ENCODE data around the gene TEX30. TPM values are rescaled to one million over a fixed set of nuclear protein-coding genes. Genes with fewer than 3 reads are reported as not detected.

Gene TEX30
- total RNA-seq, 3 donors from 2014 or later (not counting 1 experiment from before 2014, with no cell fraction given) = 8.7 to 10.3 (median 9.3) TPM

DNA sequence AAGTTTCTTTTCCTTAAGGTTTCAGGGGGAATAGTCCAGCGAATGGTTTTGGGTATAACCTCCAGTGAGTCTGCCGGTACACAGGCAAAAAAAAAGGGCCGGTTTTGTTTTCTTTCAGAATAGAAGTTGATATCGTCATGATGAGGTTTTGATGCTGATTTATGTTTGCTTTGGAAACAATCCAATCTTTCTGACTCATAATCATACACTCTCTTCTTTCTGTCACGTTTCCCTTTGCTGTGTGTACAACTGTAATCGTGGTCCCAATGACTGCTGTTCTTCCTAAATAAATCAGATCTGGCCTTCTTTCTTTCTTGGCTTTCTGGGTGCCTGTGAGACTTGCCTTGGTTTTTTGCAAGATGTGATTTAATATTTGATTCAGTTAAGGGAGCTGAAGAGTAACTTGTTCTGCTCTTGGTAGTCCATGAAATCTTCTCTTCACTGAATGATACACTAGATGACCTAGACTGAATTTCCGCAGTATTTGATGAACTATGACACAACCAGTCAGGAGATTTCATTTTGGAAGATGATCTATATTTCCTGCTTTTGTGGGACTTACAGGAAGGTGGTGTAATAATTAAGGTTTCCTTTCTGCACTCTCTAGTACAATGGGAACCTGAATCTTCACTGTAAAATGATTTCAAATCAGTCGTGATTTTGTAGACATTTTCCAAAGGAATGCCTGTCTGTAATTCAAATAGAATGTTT lies 43.9 kb downstream of the TEX30 start:
- Mint-ChIP-seq H3K27me3 (ENCODE audit: low read depth in 2 of 2) (peaks cover 3 to 10% of the 10 kb centered on the region in 2 donors), H3K27ac (no peak overlapping the region), H3K36me3 (no peaks in the 10 kb centered on the region), H3K9me3 (no peaks in the 10 kb centered on the region), H3K4me3 (no peak overlapping the region), H3K4me1 (peaks cover 0 to 8% of the 10 kb centered on the region in 2 donors)
- ATAC-seq (peak in 1 of 3 donors; percentile 16), DNase-seq (no peak)
- Histone ChIP-seq H3K36me3 (ENCODE audit: control insufficient read depth, insufficient read depth, low read length) (no peaks in the 10 kb centered on the region), H3K27ac (ENCODE audit: low read length) (no peak overlapping the region), H3K4me1 (ENCODE audit: control insufficient read depth, insufficient read depth, low read length) (no peaks in the 10 kb centered on the region), H3K9me3 (ENCODE audit: control insufficient read depth, insufficient read depth, low read length) (no peaks in the 10 kb centered on the region), H3K27me3 (ENCODE audit: control insufficient read depth, insufficient read depth, low read length) (peaks cover 3% of the 10 kb centered on the region), H3K4me3 (ENCODE audit: low read length) (no peak overlapping the region)
- TF ChIP-seq, protein P1, sequence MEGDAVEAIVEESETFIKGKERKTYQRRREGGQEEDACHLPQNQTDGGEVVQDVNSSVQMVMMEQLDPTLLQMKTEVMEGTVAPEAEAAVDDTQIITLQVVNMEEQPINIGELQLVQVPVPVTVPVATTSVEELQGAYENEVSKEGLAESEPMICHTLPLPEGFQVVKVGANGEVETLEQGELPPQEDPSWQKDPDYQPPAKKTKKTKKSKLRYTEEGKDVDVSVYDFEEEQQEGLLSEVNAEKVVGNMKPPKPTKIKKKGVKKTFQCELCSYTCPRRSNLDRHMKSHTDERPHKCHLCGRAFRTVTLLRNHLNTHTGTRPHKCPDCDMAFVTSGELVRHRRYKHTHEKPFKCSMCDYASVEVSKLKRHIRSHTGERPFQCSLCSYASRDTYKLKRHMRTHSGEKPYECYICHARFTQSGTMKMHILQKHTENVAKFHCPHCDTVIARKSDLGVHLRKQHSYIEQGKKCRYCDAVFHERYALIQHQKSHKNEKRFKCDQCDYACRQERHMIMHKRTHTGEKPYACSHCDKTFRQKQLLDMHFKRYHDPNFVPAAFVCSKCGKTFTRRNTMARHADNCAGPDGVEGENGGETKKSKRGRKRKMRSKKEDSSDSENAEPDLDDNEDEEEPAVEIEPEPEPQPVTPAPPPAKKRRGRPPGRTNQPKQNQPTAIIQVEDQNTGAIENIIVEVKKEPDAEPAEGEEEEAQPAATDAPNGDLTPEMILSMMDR (IDR thresholded peaks at IDR 0.05) = no peak
- 24% methylated on average over 8 of the region's 8 CpGs for WGBS (ENCODE audit: insufficient coverage)
- intact Hi-C loops (cut with micrococcal nuclease) = no loop called here

DNA sequence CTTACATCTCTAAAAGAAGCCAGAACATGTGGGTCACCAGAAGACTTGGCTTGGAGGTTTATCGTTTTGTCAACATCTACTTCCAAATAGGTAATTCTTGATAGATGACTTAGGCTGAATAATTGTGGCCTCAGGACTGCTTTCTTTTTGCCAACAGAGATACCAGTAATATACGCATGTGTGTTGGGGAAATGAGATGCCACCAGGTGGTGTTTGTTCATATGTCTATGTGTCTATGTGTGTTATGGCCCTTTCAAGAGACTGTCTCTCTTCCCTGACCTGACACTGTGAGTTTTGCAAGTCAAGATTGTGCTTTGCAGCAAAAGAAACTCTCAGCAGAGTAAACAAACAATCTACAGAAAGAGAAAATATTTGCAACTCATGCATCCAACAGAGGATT lies 47.2 kb downstream of the TEX30 start:
- Histone ChIP-seq H3K4me3 (ENCODE audit: low read length) (no peak overlapping the region), H3K4me1 (ENCODE audit: control insufficient read depth, insufficient read depth, low read length) (peaks cover 6% of the 10 kb centered on the region), H3K9me3 (ENCODE audit: control insufficient read depth, insufficient read depth, low read length) (no peaks in the 10 kb centered on the region), H3K27ac (ENCODE audit: low read length) (no peak overlapping the region), H3K27me3 (ENCODE audit: control insufficient read depth, insufficient read depth, low read length) (no peaks in the 10 kb centered on the region), H3K36me3 (ENCODE audit: control insufficient read depth, insufficient read depth, low read length) (no peaks in the 10 kb centered on the region)
- 61% methylated on average over 2 of the region's 2 CpGs for WGBS (ENCODE audit: insufficient coverage)
- Mint-ChIP-seq H3K27me3 (ENCODE audit: low read depth in 2 of 2) (peaks cover 6 to 10% of the 10 kb centered on the region in 2 donors), H3K27ac (no peak overlapping the region), H3K4me1 (peaks cover 12 to 19% of the 10 kb centered on the region in 2 donors), H3K4me3 (no peak overlapping the region), H3K9me3 (no peaks in the 10 kb centered on the region), H3K36me3 (no peaks in the 10 kb centered on the region)
- intact Hi-C loops (cut with micrococcal nuclease) = no loop called here
- TF ChIP-seq, protein P1 (IDR thresholded peaks at IDR 0.05) = no peak
- ATAC-seq (no peak), DNase-seq (peak in 1 of 2 donors; percentile 32)

DNA sequence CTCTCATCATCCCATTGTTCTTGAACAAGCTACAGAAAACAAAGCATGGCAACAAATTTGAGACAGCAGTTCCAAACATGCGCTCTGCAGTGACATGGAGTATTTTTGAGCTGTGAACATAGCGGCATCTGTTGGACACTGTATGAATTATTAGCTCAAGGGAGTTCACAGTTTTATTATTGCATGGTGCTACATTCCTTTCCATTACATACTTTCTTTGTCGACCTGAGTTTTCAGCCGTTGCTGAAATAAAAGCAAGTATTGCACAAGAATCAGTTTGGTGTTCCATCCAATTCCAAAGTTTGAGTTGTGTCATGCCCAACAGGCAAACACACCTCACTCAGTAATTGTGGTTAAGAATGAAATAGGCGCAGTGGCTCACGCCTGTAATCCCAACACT lies 48.7 kb downstream of the TEX30 start:
- H3K27ac Mint-ChIP-seq = no peak overlapping the region
- peaks cover 20 to 28% of the 10 kb centered on the region in 2 donors for H3K4me1 Mint-ChIP-seq
- WGBS (ENCODE audit: insufficient coverage) = 83% methylated on average over 6 of the region's 6 CpGs
- H3K4me1 ChIP-seq (ENCODE audit: control insufficient read depth, insufficient read depth, low read length) = peaks cover 9% of the 10 kb centered on the region
- H3K4me3 ChIP-seq (ENCODE audit: low read length) = no peak overlapping the region
- no peaks in the 10 kb centered on the region for H3K9me3 ChIP-seq (ENCODE audit: control insufficient read depth, insufficient read depth, low read length)
- peaks cover 10 to 13% of the 10 kb centered on the region in 2 donors for H3K27me3 Mint-ChIP-seq (ENCODE audit: low read depth in 2 of 2)
- TF ChIP-seq, protein P1 (IDR thresholded peaks at IDR 0.05) = peak; percentile 12
- no peaks in the 10 kb centered on the region for H3K36me3 ChIP-seq (ENCODE audit: control insufficient read depth, insufficient read depth, low read length)
- intact Hi-C loops (cut with micrococcal nuclease) = loop anchor here (1.0 to 5.0 kb wide), 2 partner anchors 38 to 145 kb away; no protein-coding TSS in a partner anchor
- H3K27ac ChIP-seq (ENCODE audit: low read length) = no peak overlapping the region
- H3K9me3 Mint-ChIP-seq = no peaks in the 10 kb centered on the region
- DNase-seq (peak in 1 of 2 donors; percentile 40), ATAC-seq (peak; percentile 56 to 59 (median 57))
- no peaks in the 10 kb centered on the region for H3K27me3 ChIP-seq (ENCODE audit: control insufficient read depth, insufficient read depth, low read length)
- H3K36me3 Mint-ChIP-seq = no peaks in the 10 kb centered on the region
- no peak overlapping the region for H3K4me3 Mint-ChIP-seq

All from natural killer cell (primary cell).